ENCODE results near the gene WDCP.

Gene WDCP

GRCh38 chr2:23993736-23994269, 53.4 kb downstream of the WDCP start:
- H3K4me3 ChIP-seq = no peak overlapping the region
- no peak for TF ChIP-seq CTCF (IDR thresholded peaks at IDR 0.05)
- no peak for DNase-seq (ENCODE audit: low spot score)
- H3K27ac ChIP-seq = no peak overlapping the region

- TF ChIP-seq CTCF (IDR thresholded peaks at IDR 0.05) = no peak
- H3K4me3 ChIP-seq = no peak overlapping the region
- no peak for DNase-seq (ENCODE audit: low spot score)
- H3K27ac ChIP-seq = no peak overlapping the region
These were observed 54.3 kb downstream of the WDCP start for GRCh38 chr2:23992931-23993330.

GRCh38 chr2:23988371-23988770, 58.8 kb downstream of the WDCP start:
- no peak for DNase-seq (ENCODE audit: low spot score)
- H3K4me3 ChIP-seq = no peak overlapping the region
- no peak for TF ChIP-seq CTCF (IDR thresholded peaks at IDR 0.05)
- H3K27ac ChIP-seq = no peak overlapping the region

Measured in coronary artery (tissue), 2 donors.